ENCODE results near the gene SCAPER.

DNA sequence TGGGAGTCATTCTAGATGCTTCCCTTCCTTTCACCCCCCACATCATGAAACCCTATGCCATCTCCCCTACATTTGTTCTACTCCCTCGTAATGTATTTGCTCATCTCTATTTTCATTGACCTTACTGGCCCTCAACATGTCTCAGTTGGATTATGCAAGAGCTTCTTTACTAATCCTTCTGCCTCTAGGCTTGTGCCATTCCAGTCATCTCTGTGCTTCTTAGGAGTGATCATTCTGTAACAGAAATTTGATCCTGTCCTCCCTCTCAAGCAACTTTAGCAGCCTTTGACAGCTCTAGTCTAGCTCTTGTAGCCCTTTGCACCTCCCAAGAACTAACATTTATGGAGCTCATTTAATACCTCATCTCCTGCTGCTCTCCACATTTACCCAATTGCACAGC lies 503.9 kb downstream of the SCAPER start:
- TF ChIP-seq, protein P1, sequence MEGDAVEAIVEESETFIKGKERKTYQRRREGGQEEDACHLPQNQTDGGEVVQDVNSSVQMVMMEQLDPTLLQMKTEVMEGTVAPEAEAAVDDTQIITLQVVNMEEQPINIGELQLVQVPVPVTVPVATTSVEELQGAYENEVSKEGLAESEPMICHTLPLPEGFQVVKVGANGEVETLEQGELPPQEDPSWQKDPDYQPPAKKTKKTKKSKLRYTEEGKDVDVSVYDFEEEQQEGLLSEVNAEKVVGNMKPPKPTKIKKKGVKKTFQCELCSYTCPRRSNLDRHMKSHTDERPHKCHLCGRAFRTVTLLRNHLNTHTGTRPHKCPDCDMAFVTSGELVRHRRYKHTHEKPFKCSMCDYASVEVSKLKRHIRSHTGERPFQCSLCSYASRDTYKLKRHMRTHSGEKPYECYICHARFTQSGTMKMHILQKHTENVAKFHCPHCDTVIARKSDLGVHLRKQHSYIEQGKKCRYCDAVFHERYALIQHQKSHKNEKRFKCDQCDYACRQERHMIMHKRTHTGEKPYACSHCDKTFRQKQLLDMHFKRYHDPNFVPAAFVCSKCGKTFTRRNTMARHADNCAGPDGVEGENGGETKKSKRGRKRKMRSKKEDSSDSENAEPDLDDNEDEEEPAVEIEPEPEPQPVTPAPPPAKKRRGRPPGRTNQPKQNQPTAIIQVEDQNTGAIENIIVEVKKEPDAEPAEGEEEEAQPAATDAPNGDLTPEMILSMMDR (IDR thresholded peaks at IDR 0.05; ENCODE audit: low read depth, low read length, missing input control): no peak
- TF ChIP-seq RAD21 (IDR thresholded peaks at IDR 0.05) (no peak), FOXA1 (IDR thresholded peaks at IDR 0.05) (no peak), SP1 (IDR thresholded peaks at IDR 0.05) (no peak), TAF1 (conservative IDR thresholded peaks at IDR 0.05) (no peak), YY1 (IDR thresholded peaks at IDR 0.05) (no peak), HNF4A (conservative IDR thresholded peaks at IDR 0.05) (no peak)
- TF ChIP-seq, protein P2, sequence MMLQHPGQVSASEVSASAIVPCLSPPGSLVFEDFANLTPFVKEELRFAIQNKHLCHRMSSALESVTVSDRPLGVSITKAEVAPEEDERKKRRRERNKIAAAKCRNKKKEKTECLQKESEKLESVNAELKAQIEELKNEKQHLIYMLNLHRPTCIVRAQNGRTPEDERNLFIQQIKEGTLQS (IDR thresholded peaks at IDR 0.05): no peak
- TF ChIP-seq, protein P3, sequence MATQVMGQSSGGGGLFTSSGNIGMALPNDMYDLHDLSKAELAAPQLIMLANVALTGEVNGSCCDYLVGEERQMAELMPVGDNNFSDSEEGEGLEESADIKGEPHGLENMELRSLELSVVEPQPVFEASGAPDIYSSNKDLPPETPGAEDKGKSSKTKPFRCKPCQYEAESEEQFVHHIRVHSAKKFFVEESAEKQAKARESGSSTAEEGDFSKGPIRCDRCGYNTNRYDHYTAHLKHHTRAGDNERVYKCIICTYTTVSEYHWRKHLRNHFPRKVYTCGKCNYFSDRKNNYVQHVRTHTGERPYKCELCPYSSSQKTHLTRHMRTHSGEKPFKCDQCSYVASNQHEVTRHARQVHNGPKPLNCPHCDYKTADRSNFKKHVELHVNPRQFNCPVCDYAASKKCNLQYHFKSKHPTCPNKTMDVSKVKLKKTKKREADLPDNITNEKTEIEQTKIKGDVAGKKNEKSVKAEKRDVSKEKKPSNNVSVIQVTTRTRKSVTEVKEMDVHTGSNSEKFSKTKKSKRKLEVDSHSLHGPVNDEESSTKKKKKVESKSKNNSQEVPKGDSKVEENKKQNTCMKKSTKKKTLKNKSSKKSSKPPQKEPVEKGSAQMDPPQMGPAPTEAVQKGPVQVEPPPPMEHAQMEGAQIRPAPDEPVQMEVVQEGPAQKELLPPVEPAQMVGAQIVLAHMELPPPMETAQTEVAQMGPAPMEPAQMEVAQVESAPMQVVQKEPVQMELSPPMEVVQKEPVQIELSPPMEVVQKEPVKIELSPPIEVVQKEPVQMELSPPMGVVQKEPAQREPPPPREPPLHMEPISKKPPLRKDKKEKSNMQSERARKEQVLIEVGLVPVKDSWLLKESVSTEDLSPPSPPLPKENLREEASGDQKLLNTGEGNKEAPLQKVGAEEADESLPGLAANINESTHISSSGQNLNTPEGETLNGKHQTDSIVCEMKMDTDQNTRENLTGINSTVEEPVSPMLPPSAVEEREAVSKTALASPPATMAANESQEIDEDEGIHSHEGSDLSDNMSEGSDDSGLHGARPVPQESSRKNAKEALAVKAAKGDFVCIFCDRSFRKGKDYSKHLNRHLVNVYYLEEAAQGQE (IDR thresholded peaks at IDR 0.05): no peak
